Activated CD4-positive, alpha-beta T cell treated with anti-CD3 and anti-CD28 coated beads, Interleukin-2, amount 50 U/mL, for 24 hours (primary cell): ENCODE data around the gene IRAK1.

Source experiments
- DNase-seq, 2 donors: peaks; one replicate each; pipeline ENCODE4 v3.0.0-alpha.2; 2020; ENCODE audit warnings: low read depth in 1 of 2, low spot score in 1 of 2

The IRAK1 gene

DNA sequence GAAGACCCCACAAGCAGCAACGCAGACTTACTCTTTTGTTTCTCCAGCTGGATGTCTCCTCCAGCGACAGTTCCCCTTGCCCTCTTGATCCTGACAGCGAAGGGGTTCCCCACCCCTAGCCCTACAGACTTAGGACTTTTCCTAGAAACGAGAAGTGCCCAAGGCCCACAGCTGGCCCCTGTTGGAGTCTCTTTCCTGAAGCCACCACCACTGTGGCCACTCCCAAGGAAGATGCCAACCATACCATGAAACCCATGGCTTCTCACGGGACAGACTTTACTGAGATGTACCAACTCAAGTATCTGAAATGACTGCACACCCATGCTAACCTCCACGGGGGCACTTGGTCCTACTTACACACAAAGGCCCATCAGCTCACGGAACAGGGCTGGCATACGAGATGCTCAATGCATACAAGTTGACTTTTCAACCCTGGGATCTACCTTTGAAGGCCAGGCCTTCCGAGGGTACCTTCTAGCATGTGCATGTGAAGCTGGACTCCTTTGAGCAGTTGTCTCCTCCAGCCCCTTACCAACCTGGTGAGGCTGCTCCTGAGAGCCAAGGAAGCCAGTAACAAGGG lies 924 bp upstream of the IRAK1 start:
- DNase-seq: no peak

GRCh38 chrX:154019061-154019621 lies 561 bp downstream of the IRAK1 start:
- DNase-seq: no peak

GRCh38 chrX:154018518-154019060 lies 1.1 kb downstream of the IRAK1 start:
- no peak for DNase-seq

- no peak for DNase-seq
These were observed 1.8 kb downstream of the IRAK1 start for GRCh38 chrX:154017766-154018517.

- no peak for DNase-seq
These were observed 3.2 kb downstream of the IRAK1 start for GRCh38 chrX:154016366-154017076.

DNA sequence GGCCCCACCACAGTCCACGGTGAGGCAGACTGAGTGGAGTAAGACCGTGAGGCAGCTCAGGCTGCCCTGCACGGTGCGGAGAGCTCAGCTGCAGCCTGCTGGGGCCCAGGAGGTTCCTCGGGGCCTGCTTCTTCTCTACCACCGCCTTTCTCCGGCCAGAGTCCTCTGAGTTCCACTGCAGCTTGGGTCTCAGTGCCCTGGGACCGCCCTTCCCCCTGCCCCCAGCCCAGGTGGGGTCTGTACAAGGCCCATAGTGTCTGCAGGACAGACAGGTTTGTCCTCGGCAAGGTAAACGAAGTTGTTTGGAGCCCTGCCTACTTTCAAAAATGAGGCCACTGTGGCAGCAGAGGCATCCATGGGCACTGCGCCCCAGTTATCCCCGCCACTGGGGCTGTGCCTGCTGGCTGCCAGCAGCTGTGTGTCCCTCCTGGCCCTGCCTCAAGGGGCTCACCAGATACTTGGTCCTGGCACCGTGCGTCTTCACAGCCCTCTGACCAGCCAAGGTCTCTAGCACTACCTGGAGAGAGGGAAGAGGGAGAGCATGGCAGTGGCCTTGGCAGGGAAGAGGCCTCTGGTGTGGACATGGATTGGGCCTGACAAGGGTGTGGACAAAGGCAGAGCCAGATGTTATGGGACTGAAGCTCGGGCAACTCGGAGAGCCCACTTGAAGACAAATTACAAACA lies 4.0 kb downstream of the IRAK1 start:
- DNase-seq: no peak

DNA sequence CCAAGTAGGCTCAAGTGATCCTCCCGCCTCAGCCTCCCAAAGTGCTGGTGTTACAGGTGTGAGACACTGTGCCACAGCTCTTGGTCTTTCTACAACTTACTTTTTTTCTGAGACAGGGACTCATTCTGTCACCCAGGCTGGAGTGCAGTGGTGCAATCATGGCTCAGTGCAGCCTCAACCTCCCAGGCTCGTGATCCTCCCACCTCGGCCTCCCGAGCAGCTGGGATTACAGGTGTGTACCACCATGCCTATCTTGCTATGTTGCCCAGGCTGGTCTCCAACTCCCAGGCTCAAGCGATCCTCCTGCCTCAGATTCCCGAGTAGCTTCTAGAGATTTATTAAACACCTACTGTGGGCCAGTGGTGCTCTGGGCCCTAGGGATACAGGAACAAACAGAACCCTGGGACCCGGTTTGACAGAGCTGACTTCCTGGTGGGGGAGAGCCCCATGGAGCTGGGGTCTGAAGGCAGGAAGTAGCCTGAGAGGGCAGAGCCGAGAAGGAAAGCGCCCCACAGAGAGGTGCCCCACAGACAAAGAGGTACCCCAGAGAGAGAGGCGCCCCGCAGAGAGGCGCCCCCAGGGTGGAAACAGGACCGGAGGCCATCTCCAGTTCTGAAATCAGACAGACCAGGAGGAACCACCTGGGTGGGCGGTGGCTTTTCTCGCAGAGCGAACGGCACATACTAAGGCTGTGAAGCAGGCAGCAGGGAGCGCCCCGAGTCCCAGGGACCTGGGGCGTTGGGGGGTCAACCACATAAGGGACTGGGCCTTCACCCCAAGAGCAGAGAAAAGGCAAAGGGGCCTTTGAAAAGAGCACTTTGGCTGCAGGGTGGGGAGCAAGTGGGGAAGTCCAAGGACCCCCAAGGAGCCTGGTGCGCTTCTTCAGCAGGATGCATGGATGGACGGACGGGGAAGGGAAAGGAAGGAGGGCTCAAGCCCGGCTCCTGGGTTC lies 5.0 kb downstream of the IRAK1 start:
- no peak for DNase-seq

DNA sequence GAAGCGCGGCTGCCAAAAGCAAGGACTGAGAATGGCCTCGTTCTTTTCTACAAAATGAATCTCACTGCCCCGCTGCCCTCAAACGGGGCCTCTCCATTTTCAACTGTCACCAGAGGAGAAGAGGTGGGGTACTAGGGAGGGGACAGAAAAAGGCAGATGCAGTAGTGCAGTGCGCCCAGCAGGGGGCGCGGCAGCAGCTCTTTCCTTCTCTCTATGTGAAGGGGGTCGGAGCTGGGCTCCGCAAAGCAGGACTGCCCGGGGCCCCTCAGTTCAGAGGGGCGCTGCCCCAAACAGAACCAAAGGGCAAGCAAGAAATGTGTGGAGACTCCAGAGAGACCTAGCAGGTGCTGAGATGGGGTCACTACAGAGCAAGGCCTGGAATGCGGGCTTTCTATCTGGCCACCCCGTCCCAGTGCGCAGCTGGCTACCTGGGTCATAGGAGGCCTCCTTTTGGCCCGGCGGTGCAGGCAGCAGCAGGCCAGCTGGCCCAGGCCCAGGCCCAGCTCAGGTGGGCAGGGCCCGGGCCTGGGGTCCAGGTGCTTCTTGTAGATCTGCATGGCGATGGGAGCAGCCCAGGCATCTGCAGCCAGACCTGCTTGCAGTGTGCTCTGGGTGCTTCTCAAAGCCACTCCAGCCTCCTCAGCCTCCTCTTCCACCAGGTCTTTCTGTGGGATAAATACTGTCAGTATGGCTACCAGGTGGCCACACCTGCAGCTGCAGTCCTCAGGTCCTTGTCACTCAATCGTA lies 5.9 kb downstream of the IRAK1 start:
- peak in 1 of 2 donors; percentile 28 for DNase-seq

DNA sequence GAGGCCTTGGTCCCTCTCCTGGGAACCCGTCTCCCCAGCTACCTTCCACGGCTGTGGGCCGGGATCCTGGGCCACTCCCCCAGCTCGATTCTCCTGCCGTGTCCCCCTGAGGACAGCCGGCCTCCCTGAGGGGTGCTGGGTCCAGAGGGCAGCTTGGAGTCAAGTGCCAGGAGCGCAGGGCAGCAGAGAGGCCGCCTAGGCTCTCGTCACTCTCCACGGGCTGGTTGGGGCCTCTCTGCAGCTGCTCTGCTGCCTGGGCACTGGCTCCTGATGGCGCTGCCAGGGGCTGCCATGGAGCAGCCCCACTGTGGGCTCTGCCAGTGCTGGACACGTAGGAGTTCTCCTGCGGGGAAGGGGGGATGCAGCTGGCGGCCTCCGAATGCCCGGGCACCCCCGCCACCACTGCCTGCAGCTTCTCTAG lies 6.7 kb downstream of the IRAK1 start:
- DNase-seq: no peak

DNA sequence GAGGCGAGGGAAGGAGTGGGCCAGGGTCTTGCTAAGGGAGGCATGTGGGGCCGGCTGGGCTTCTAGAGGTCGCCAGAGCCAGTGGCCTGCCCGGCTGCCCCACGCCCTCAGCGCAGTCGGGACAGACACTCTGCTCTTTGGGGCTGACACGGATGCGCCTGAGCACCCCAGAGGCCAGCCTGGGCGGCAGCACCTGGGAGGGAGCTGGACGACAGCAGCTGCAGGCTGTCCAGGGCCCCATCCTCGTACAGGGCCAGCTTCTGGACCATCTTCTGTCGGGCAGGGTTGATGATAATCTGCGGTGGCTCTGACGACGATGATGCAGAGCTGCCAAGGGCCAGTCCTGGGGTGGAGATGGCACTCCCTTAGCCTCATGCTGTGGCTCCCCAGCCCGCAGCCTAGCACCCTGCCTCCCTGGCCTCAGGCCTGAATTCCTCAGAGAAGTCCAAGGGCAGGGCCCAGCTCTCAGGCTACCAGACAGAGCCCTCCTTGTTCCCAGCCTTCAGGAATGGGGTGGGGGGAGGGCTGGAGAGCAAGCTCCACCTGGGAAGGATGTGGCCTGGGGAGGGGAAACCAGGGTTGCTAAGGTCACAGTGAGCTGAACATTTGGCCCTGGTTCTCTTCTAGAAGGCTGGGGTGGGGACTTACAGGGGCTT lies 7.2 kb downstream of the IRAK1 start:
- no peak for DNase-seq

DNA sequence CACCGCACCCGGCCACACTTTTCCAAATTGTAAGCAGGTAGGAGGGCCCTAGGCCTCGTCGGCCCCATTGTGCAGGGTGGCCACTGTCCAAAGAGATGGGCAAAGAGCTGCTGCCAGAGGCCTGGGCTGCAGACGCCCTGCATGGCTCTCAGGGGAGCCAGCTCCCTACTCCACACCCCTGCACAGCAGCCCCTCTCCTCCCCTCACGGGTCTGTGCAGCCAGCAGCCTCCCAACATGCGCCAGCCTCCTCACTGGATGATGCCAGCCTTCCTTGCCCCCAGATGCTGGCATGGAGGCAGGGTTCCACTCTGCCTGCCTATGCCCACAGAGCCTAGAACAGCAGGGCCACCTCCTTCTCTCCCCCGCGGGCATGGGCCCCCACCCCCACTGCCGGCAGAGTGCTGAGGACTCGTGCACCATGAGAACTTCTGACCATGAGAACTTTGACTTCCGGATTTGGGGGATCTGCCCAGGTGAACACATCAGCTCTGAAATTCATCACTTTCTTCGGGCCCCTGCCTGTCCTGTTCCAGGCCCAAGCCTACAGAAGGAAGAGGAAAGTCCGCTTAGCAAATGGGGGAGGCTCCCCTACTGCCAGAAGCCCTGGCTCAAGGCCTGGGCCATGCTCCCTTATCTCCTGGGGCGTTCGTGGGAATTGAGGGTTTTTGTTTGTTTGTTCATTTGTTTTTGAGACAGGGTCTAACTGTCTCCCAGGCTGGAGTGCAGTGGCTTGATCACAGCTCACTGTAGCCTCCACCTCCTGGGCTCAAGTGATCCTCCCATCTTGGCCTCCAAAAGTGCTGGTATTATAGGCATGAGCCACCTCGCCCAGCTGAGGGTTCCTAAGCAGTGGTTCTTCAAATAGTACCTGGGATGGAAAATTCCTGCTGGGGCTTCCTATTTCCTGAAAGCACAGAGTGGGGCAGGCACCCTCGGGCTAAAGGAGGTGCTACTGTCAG lies 8.0 kb downstream of the IRAK1 start:
- no peak for DNase-seq

GRCh38 chrX:154010330-154011087 lies 9.2 kb downstream of the IRAK1 start:
- no peak for DNase-seq

GRCh38 chrX:154008521-154008920 lies 11.2 kb downstream of the IRAK1 start:
- DNase-seq: no peak

DNA sequence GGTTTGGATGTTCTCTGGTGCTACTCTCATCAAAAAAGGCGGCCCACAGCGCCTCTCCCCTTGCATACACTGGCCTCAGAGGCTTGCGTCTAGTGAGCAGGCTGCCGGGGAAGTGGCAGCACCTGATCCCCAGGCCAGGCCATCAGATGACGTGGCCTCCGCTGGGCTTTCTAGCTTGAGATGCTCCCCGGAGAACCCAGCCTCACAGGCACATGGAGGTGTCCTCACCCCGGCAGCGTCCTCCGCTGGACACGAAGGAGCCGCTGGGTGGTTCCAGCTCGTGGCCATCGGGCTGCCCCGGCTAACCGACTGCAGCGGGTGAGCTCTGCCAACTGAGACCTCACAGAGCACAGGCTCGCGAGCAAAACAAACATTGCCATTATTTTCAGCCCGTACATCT lies 12.8 kb downstream of the IRAK1 start:
- no peak for DNase-seq

- DNase-seq: no peak
These were observed 15.4 kb downstream of the IRAK1 start for GRCh38 chrX:154004315-154004714.

DNA sequence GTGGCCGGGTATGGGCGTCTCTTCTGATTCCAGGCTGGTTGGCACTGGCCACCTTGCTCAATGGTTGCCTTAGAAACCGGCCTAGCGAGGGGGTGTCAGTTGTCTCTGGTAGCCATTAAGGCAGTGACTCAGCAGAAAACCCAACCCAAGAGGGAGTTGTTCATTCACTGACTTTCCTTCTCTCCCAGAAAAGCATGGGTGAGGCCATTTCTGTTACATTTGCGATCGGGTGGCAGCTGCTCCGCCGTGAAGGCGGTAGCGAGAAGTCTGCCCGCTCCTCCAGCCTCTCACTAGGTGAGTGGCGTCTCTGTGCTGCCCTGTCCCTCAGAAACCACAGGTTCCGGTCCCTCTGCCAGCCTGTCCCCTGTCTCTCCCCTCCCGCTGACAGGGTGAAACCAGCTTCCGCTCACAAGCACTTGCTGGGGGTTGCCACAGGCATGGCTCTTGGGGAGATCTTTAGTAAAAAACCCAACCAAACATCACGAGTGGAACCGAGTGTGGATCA lies 17.4 kb downstream of the IRAK1 start:
- DNase-seq: no peak

DNA sequence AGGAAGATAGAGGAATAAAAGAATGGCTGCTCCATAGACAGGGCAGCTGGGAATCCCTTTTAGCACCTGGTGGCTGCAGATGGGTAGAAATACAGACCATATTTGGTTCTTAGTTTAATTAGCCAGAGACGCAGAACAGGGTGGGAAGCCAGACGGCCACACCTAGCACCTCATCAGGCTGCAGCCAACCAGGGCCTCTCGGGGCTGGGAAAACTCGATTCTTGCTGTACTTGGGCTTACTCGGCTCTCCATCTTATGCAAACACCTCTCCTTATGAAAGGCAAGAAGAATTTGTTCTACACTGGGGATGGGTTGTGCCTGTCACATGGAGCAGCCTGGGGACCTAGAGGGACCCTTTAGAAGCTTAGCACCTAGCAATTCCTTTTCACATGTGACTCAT lies 19.7 kb downstream of the IRAK1 start:
- no peak for DNase-seq
